Fibroblast of mammary gland (primary cell): ENCODE results near the gene PLSCR4.
"Not testable (repeated sequence)": the region's sequence is repeated elsewhere in the genome, so short reads cannot be mapped to it uniquely, and the experiment has no call there.

Experiments used
- DNase-seq: peaks from one replicate; pipeline ENCODE4 v3.0.0-alpha.2; 2010; ENCODE audit warnings: low read depth
- H3K4me3 ChIP-seq: 2 replicates; pipeline ENCODE4 v1.5.1; 2011; ENCODE audit warnings: low read depth, mild to moderate bottlenecking, low read length, moderate library complexity; ENCODE audit not compliant: control insufficient read depth
- CTCF ChIP-seq: conservative IDR thresholded peaks from 2 replicates; pipeline ENCODE4 v1.5.1; 2011; ENCODE audit warnings: low read depth, low read length, inconsistent platforms; ENCODE audit not compliant: control insufficient read depth, insufficient read depth

PLSCR4 gene

DNA sequence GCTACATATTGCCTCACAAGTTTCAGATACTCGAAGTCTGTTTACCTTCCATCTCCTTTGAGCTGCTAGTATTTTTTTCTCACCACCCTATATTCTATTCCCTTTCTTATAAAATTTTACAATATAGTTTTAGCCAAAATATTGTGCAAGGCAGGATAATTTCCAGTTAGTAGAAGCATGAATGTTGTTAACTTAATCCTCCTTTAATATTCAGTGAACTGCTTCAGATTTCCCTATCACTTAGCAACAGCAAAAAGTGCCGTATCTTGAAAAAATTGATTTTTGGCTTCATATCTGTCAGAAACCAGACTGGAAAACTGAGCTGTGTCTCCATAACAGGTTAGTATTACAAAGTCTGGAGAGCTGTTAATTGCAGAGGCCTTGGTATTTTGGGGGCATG is 24.0 kb downstream of the PLSCR4 start:
- no peak for DNase-seq
- no peak for TF ChIP-seq CTCF
- no peak overlapping the region for H3K4me3 ChIP-seq

DNA sequence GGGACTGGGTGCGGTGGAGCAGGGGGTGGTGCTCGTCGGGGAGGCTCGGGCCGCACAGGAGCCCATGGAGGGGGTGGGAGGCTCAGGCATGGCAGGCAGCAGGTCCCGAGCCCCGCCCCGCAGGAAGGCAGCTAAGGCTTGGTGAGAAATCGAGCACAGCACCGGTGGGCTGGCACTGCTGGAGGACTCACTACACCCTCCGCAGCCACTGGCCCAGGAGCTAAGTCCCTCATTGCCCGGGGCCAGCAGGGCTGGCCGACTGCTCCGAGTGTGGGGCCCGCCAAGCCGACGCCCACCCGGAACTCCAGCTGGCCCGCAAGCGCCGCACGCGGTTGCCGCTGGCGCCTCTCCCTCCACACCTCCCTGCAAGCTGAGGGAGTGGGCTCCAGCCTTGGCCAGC is 25.4 kb downstream of the PLSCR4 start:
- DNase-seq, H3K4me3 ChIP-seq: not testable (repeated sequence)

DNA sequence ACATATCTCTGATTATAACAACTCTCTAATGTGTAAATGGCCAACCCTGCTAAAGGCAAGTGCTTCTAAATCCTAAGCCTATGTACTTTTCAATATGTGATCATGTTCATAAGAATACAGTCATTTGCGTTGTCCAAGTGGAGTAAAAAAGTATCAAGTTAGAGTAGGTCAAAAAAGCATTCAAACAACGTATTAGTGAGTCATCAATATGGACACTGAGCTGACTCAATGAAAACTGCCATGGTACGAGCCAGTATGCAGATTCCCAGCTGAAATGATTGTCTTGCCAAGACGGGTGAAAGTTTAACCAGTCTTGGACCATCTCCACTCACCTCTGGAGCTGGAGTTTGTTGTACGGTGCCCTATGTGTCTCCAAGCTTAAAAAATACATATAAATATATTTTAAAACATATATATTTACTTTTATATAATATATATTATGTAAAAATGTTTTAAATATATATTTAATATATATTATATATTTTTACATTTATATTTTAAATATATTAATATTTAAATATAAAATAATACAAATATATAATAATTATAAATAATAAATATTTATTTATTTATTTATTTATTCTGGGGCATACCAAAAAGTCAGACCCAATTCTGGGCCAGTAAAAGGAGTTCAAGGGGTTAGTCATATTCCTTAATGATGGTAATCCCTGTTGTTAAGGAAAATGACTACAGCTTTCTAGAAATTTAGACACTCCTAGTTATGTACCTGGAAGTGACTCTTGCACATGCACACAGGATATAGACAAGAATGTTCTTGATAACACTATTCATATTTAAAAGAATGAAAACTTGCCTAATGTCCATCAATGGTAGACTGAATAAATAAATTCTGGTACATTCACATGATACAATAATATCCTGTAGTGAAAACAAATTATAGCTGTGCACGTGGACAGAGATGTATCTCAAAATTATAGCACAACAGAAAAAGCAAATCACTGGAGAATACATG is 27.2 kb downstream of the PLSCR4 start:
- H3K4me3 ChIP-seq: no peak overlapping the region
- peak; percentile 52 for DNase-seq
- TF ChIP-seq CTCF: no peak

DNA sequence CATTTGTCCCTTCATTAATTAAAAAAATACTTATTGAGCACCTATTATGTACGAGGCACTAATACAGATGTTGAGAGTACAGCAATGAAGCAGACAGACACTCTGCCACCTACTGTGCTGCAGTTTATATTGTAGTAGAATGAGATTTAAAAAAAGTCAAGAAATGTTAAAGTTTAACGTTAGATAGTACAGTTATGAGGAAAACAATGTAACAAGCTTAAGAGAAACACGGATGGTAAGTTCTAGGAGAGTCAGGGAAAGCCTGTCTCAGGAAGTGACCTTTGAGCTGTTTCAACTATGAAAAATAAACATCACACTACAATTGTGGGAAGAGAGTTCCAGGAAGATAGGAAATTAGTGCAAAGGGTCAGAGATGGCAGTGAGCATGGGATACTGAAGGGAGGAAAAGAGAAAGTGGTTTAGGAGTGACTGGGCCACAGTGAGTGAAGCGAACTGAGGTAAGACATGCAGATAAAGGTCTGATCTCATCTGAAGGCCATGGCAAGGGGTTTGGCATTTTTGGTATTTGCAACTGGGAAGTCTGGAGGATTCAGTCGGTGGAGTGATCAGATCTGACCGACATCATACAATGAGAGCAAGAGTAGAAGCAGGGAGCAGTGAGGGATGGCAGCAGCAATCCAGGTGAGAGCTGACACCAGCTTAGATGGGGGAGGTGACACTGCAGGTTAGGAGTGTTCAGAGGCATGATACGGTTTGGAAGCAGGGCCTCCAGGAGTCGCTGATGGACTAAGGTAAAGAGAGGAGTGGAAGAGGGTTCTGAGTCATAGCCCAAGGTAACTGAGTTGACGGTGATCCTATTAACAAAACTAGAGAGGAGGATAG is 28.5 kb downstream of the PLSCR4 start:
- TF ChIP-seq CTCF: no peak
- peak; percentile 51 for DNase-seq
- H3K4me3 ChIP-seq: no peak overlapping the region

DNA sequence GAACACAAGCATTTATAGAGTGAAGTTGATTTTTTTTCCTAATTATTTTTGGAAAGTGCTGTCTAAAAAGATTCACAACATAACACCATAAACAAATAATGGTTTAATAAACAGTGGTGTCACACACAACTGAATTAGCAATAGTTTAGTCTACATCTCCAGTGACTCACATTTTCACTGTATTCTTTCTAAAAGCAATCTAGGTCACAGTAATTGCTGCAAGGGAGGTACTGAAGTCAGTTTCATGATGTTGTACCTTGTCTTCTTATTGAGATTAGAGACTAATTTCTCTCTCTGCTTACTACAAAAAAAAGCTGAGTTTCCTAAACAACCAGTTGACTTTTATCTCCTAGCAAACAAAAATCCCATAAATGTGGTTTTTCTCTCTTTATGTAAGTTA is 29.6 kb downstream of the PLSCR4 start:
- H3K4me3 ChIP-seq: no peak overlapping the region
- DNase-seq: peak; percentile 41
- no peak for TF ChIP-seq CTCF

GRCh38 chr3:146218880-146219866 is 31.7 kb downstream of the PLSCR4 start:
- DNase-seq: peak; percentile 52
- peak; percentile 59 for TF ChIP-seq CTCF
- no peak overlapping the region for H3K4me3 ChIP-seq
